Ascending aorta (tissue), 2 donors: ENCODE results near the gene CCDC187. TPM values are rescaled to one million over a fixed set of nuclear protein-coding genes. Genes with fewer than 3 reads are reported as not detected.
"Not testable (repeated sequence)": the region's sequence is repeated elsewhere in the genome, so short reads cannot be mapped to it uniquely, and the experiment has no call there.

Experiments used
- DNase-seq, 2 donors: peaks; one replicate each; pipeline ENCODE4 v3.0.0-alpha.2; 2019; ENCODE audit warnings: low spot score in 2 of 2
- H3K27ac ChIP-seq, 2 donors: fragments of 200-600 bp; sonication (generic); one replicate each; pipeline ENCODE4 v1.5.1; 2016 to 2017; ENCODE audit warnings: mild to moderate bottlenecking in 1 of 2
- H3K27me3 ChIP-seq: fragments of 200-600 bp; sonication (generic); one replicate; pipeline ENCODE4 v1.5.1; 2017
- H3K36me3 ChIP-seq, 2 donors: fragments of 200-600 bp; sonication (generic); one replicate each; pipeline ENCODE4 v1.5.1; 2016
- H3K4me1 ChIP-seq, 2 donors: fragments of 200-600 bp; sonication (generic); one replicate each; pipeline ENCODE4 v1.5.1; 2016 to 2017; ENCODE audit warnings: mild to moderate bottlenecking in 1 of 2
- H3K4me3 ChIP-seq, 2 donors: fragments of 200-600 bp; sonication (generic); one replicate each; pipeline ENCODE4 v1.5.1; 2016 to 2017; ENCODE audit warnings: mild to moderate bottlenecking in 1 of 2
- H3K9me3 ChIP-seq, 2 donors: fragments of 200-600 bp; sonication (generic); one replicate each; pipeline ENCODE4 v1.5.1; 2016
- CTCF ChIP-seq, 3 experiments: fragments of 200-600 bp in 2 of 3; fragments of 450-650 bp in 1 of 3; sonication (generic) in 2 of 3; IDR thresholded peaks; one replicate each; pipeline ENCODE4 v1.5.1; 2016 to 2019; ENCODE audit warnings: antibody characterized with exemption in 3 of 3, mild to moderate bottlenecking in 1 of 3, moderate library complexity in 1 of 3
- intact Hi-C: fragments of 100-400 bp; cut with DNase I; formaldehyde crosslinking; loops from one replicate; pipeline ENCODE4 v1.15.1; 2023
- total RNA-seq: library from RNA; depleted of rRNA; stranded (reverse); fragments of >200 nt; gene quantifications from one replicate; pipeline ENCODE4 v1.1.0, GENCODE V29; 2016

CCDC187 gene
- total RNA-seq, 1 donor from 2014 or later, result under 0.01 TPM

DNA sequence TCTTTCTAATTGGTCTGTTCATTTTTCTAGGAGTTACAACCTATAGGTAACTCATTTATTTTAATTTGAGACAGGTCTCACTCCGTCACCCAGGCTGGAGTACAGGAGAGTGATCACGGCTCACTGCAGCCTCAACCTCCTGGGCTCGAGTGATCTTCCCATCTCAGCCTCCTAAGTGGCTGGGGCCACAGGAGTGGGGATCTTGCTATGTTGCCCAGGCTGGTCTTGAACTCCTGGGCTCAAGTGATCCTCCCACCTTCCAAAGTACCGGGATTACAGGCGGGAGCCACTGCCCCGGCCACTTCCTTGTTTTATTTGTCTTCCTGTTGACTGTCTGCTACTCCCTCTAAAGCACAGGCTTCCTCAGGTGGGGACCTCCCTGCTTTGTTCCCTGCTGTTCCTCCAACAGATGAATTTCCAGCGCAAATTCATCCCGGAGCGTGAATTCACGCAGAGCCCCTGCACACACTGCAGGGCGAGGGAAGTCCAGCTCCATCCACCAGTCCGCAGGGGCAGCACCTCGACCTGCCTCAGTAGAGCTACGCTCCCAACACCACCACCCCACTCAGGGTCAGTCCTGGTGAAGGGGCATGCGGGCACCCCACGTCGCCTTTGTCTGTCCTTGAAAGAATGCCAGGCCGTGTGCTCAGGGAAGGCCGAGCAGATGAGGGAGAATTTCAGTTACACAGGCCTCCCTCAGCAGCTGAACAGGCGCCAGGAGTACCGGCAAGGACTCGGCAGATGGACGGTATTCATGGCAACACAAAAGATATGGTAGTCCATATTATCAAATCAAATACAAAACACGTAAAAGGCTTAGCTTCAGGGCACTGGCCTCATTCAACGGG lies 64.5 kb downstream of the CCDC187 start:
- intact Hi-C loops, result no loop called here
- H3K4me1 ChIP-seq, result peaks cover 0 to 1% of the 10 kb centered on the region in 2 donors
- no peak for TF ChIP-seq CTCF (IDR thresholded peaks at IDR 0.05)
- H3K27ac ChIP-seq, result no peak overlapping the region
- no peak overlapping the region for H3K4me3 ChIP-seq
- H3K27me3 ChIP-seq, result no peaks in the 10 kb centered on the region
- DNase-seq, result no peak
- no peaks in the 10 kb centered on the region for H3K9me3 ChIP-seq
- peaks cover 11 to 19% of the 10 kb centered on the region in 2 donors for H3K36me3 ChIP-seq

- no peak for DNase-seq
- intact Hi-C loops, result no loop called here
- peaks cover 11 to 19% of the 10 kb centered on the region in 2 donors for H3K36me3 ChIP-seq
- no peak for TF ChIP-seq CTCF (IDR thresholded peaks at IDR 0.05)
- no peak overlapping the region for H3K27ac ChIP-seq
- no peaks in the 10 kb centered on the region for H3K9me3 ChIP-seq
- no peaks in the 10 kb centered on the region for H3K27me3 ChIP-seq
- H3K4me1 ChIP-seq, result no peaks in the 10 kb centered on the region
- no peak overlapping the region for H3K4me3 ChIP-seq
These were observed 65.6 kb downstream of the CCDC187 start for GRCh38 chr9:136238342-136238732.

DNA sequence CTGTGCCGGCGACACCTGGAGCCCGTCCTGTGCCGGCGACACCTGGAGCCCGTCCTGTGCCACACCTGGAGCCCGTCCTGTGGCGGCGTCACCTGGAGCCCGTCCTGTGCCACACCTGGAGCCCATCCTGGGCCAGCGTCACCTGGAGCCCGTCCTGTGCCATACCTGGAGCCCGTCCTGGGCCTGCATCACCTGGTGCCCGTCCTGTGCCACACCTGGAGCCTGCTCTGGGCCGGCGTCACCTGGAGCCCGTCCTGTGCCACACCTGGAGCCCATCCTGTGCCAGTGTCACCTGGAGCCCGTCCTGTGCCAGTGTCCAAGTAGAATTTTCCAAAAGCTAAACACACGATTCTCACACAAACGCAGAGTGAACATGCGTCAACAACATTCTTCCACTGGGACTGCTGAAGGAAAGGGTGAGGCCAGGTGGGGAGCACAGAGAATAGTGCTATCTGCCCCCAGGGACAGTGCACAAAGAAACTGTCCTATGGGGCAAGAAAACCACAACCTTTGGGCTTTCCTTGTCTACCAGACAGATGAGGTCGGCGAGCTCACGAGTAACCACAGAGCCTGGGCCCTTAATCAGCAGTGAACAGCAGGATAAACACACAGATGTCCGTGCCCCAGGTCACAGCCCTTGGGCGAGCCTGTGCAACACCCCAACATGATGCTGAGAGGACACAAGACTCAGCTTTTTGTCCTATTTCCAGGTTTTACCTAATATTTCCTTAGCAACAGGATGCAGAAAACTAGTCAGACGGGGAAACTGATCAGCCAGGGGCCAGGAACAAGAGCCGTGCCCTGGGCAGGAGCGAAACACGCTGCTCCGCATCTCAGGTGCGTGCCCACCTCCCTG lies 66.2 kb downstream of the CCDC187 start:
- DNase-seq, result no peak
- H3K4me3 ChIP-seq, result no peak overlapping the region
- H3K9me3 ChIP-seq, result no peaks in the 10 kb centered on the region
- no peaks in the 10 kb centered on the region for H3K27me3 ChIP-seq
- H3K4me1 ChIP-seq, result no peaks in the 10 kb centered on the region
- peaks cover 11 to 19% of the 10 kb centered on the region in 2 donors for H3K36me3 ChIP-seq
- intact Hi-C loops, result no loop called here
- H3K27ac ChIP-seq, result no peak overlapping the region
- no peak for TF ChIP-seq CTCF (IDR thresholded peaks at IDR 0.05)

- not testable (repeated sequence) for H3K4me1 ChIP-seq
These were observed 67.2 kb downstream of the CCDC187 start for GRCh38 chr9:136236471-136237410.

GRCh38 chr9:136235709-136236455 lies 68.0 kb downstream of the CCDC187 start:
- Histone ChIP-seq H3K27me3 (no peaks in the 10 kb centered on the region), H3K4me3 (no peak overlapping the region), H3K27ac (no peak overlapping the region), H3K9me3 (no peaks in the 10 kb centered on the region), H3K4me1 (no peaks in the 10 kb centered on the region), H3K36me3 (peaks cover 11 to 19% of the 10 kb centered on the region in 2 donors)
- DNase-seq, result no peak
- intact Hi-C loops, result no loop called here
- no peak for TF ChIP-seq CTCF (IDR thresholded peaks at IDR 0.05)

More at GRCh38 chr9:136236471-136237410, 67.2 kb downstream of the CCDC187 start:
- H3K27me3 ChIP-seq, intact Hi-C loops, H3K9me3 ChIP-seq, DNase-seq, H3K4me3 ChIP-seq, H3K27ac ChIP-seq: not testable (repeated sequence)
- H3K36me3 ChIP-seq, result peaks cover 11 to 19% of the 10 kb centered on the region in 2 donors
